ENCODE measurements around the gene ATP5IF1. TPM values are rescaled to one million over a fixed set of nuclear protein-coding genes. Genes with fewer than 3 reads are reported as not detected.

Gene ATP5IF1
- total RNA-seq, 2 donors from 2014 or later: 90.2 to 133 TPM

DNA sequence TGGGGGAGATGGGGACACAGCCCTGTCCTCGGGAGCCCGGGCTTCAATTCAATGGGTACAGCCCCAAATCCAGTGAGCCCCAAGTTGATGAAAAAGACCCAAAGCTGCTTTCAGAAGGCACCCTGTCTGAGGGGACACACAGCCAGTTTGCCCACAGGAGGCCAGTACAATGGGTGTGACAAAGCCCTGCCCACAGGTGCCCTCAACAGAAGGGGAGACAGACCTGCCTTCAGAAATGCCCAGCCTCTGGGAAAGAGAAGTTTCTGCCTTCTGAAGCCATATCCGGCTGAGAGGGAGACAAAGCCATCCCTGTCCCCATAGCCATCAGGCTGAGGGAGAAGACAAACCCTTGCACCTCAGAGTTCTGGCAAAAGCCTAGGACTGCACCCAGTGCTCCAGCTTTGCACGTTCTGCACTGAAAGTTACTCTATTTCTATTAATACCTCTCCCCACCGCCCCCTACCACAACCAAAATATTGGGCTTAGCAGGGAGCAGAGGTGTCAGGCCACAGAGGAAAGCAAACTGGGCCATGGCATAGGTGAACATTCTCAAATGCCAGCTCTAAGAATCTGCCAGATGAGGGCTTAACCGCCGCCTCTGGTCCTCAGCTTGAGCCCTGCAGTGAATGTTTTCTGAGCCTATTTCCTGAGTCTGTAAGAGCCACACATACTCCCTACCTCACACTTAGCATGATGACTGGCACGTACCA is 41.4 kb upstream of the ATP5IF1 start:
- Histone ChIP-seq H3K4me1 (ENCODE audit: control insufficient read depth in 1 of 2, low read depth in 2 of 2) (no peaks in the 10 kb centered on the region), H3K36me3 (peaks cover 13% of the 10 kb centered on the region), H3K4me3 (no peak overlapping the region), H3K27me3 (replicated peaks; ENCODE audit: insufficient read depth) (no peaks in the 10 kb centered on the region), H3K27ac (no peak overlapping the region), H3K9me3 (no peaks in the 10 kb centered on the region)
- ATAC-seq (ENCODE audit: insufficient number of reproducible peaks, low FRiP score, low read depth) (no peak), DNase-seq (ENCODE audit: low spot score) (no peak)
- TF ChIP-seq, protein P1, sequence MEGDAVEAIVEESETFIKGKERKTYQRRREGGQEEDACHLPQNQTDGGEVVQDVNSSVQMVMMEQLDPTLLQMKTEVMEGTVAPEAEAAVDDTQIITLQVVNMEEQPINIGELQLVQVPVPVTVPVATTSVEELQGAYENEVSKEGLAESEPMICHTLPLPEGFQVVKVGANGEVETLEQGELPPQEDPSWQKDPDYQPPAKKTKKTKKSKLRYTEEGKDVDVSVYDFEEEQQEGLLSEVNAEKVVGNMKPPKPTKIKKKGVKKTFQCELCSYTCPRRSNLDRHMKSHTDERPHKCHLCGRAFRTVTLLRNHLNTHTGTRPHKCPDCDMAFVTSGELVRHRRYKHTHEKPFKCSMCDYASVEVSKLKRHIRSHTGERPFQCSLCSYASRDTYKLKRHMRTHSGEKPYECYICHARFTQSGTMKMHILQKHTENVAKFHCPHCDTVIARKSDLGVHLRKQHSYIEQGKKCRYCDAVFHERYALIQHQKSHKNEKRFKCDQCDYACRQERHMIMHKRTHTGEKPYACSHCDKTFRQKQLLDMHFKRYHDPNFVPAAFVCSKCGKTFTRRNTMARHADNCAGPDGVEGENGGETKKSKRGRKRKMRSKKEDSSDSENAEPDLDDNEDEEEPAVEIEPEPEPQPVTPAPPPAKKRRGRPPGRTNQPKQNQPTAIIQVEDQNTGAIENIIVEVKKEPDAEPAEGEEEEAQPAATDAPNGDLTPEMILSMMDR (IDR thresholded peaks at IDR 0.05): no peak

DNA sequence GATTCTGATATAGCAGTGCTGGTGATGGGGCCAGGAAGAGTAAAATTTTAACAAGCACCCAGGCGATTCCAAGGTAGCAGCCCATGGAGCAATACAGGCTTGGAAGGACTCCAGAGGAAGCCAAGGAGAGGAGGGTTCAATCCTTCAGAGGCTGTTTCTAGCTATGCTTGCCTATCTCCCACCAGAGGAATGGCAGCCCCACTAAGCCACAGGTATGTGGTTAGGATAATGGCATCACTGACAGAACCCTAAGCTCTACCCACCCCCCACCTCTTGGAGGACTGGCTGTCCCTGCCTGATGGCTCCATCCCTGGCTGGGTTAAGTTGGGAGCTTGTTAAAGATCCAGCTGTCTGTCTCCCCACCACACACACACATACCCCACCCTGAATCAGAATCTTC is 40.1 kb upstream of the ATP5IF1 start:
- H3K9me3 ChIP-seq: no peaks in the 10 kb centered on the region
- no peaks in the 10 kb centered on the region for H3K4me1 ChIP-seq (ENCODE audit: control insufficient read depth in 1 of 2, low read depth in 2 of 2)
- H3K27ac ChIP-seq: no peak overlapping the region
- no peak overlapping the region for H3K4me3 ChIP-seq
- TF ChIP-seq, protein P1 (IDR thresholded peaks at IDR 0.05): no peak
- peaks cover 23% of the 10 kb centered on the region for H3K36me3 ChIP-seq
- DNase-seq (ENCODE audit: low spot score) (no peak), ATAC-seq (ENCODE audit: insufficient number of reproducible peaks, low FRiP score, low read depth) (no peak)
- no peaks in the 10 kb centered on the region for H3K27me3 ChIP-seq (replicated peaks; ENCODE audit: insufficient read depth)

DNA sequence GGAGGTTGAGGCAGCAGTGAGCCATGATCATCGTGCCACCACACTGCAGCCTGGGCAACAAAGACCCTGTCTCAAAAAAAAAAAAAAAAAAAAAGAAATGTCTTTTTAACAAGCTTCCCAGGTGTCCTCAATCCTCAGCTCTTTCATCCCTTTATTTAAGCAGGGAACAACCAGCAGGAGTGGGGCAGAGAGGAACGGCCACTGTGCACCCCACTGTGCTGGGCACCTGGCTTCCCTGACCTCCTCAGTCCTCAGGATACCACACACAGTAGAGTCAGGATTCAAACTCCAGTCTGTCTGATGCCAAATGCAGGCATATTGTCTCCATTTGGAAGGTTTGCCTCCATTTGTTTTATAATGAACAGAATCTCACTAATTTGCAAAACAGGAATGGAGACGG is 39.6 kb upstream of the ATP5IF1 start:
- DNase-seq (ENCODE audit: low spot score): no peak
- no peak overlapping the region for H3K4me3 ChIP-seq
- H3K36me3 ChIP-seq: peaks cover 29% of the 10 kb centered on the region
- TF ChIP-seq, protein P1 (IDR thresholded peaks at IDR 0.05): no peak
- no peaks in the 10 kb centered on the region for H3K27me3 ChIP-seq (replicated peaks; ENCODE audit: insufficient read depth)
- no peak for ATAC-seq (ENCODE audit: insufficient number of reproducible peaks, low FRiP score, low read depth)
- H3K9me3 ChIP-seq: no peaks in the 10 kb centered on the region
- no peak overlapping the region for H3K27ac ChIP-seq
- H3K4me1 ChIP-seq (ENCODE audit: control insufficient read depth in 1 of 2, low read depth in 2 of 2): no peaks in the 10 kb centered on the region

DNA sequence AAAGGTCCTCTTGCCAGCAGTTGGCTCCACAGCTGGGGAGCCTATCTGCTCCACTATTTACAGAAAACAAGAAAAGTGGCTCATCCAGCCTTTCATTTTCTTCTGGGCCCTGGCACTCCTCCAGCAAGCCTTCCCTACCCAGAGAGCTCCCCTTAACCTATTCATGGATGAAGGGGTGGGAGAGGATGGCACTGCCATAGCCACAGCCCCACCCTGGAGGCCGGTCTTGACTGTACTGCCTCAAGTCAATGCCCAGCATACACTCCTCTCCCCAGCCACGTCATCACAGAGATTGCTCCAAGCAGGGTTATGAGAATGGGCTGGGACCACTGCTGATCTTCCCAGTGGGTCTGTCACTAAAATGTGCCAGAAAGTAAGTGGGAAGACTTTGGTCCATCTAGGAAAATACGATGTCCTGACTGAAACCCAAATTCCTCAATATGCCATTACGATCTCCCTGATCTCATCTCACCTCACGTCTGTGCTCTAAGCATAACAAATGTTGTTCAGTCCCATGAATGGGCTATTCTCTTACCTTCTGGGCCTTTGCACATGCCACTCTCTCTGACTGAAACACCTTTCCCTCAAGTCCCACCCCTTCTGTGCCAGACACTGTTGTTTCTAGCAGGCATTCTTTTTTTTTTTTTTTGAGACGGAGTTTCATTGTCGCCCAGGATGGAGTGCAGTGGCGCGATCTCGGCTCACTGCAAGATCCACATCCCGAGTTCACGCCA is 38.1 kb upstream of the ATP5IF1 start:
- Histone ChIP-seq H3K4me1 (ENCODE audit: control insufficient read depth in 1 of 2, low read depth in 2 of 2) (no peaks in the 10 kb centered on the region), H3K4me3 (no peak overlapping the region), H3K9me3 (no peaks in the 10 kb centered on the region), H3K27me3 (replicated peaks; ENCODE audit: insufficient read depth) (no peaks in the 10 kb centered on the region), H3K36me3 (peaks cover 41% of the 10 kb centered on the region), H3K27ac (no peak overlapping the region)
- DNase-seq (ENCODE audit: low spot score) (no peak), ATAC-seq (ENCODE audit: insufficient number of reproducible peaks, low FRiP score, low read depth) (no peak)
- TF ChIP-seq, protein P1 (IDR thresholded peaks at IDR 0.05): no peak

DNA sequence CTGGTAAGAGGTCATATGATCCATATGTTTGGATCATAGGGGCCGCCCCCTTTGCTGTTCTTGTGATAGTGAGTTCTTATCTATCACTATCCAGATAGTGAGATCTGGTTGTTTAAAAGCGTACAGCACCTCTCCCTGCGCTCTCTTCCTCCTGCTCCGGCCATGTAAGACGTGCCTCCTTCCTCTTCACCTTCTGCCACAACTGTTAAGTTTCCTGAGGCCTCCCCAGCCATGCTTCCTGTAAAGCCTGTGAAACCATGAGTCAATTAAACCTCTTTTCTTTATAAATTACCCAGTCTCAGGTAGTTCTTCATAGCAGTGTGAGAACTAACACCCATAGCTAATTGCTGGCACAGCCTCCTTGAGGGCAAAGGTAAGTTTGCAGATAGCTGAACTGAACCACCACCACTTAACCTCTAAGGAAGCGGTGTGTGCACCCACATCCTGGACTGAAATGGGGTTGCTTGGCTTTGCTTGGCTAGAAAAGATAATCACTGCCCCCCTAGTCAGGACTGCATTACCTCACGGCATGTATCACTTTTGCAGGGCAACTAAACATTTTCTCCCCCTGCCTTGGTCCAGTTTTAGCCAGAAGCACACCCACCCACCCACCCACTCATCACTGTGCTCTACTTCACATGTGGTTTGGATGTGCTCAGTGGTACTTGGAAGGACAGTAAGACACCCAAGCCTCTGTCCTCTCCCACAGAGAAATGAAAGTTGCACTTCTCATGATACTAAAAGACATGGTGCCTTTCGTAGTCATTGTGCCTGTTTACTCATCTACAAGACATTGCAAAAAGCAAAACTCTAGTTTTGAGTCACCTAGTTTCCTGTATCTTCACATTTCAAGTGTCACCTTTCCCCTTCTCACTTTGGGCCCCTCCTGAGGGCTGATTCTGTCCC is 36.3 kb upstream of the ATP5IF1 start:
- Histone ChIP-seq H3K27ac (no peak overlapping the region), H3K36me3 (peaks cover 53% of the 10 kb centered on the region), H3K4me1 (ENCODE audit: control insufficient read depth in 1 of 2, low read depth in 2 of 2) (no peaks in the 10 kb centered on the region), H3K27me3 (replicated peaks; ENCODE audit: insufficient read depth) (no peaks in the 10 kb centered on the region), H3K9me3 (no peaks in the 10 kb centered on the region), H3K4me3 (no peak overlapping the region)
- DNase-seq (ENCODE audit: low spot score) (no peak), ATAC-seq (ENCODE audit: insufficient number of reproducible peaks, low FRiP score, low read depth) (no peak)
- TF ChIP-seq, protein P1 (IDR thresholded peaks at IDR 0.05): no peak
